ENCODE results near the gene MAPK8IP3.

Gene MAPK8IP3

GRCh38 chr16:1818204-1818872 lies 112.3 kb downstream of the MAPK8IP3 start:
- no peak for DNase-seq

GRCh38 chr16:1818873-1819525 lies 113.0 kb downstream of the MAPK8IP3 start:
- DNase-seq = no peak

GRCh38 chr16:1819611-1820010 lies 113.6 kb downstream of the MAPK8IP3 start:
- no peak for DNase-seq

Measured in stimulated activated CD4-positive, alpha-beta T cell treated with anti-CD3 and anti-CD28 coated beads, Interleukin-4, amount 100 ng/mL, for 24 hours (primary cell).